B cell (primary cell): ENCODE results near the gene ARL9. TPM values are rescaled to one million over a fixed set of nuclear protein-coding genes. Genes with fewer than 3 reads are reported as not detected.
A peak's percentile ranks its signal among the peaks of the same experiment; 100 is the strongest.

ENCODE experiments used
- ATAC-seq: fragments of 200-7000 bp; cut with Tn5 transposase; one replicate; pipeline ENCODE4 v1.10.0; 2021; ENCODE audit warnings: low read depth, mild to moderate bottlenecking, moderate number of reproducible peaks, moderate library complexity
- CTCF ChIA-PET: fragments of 350-600 bp; sonication (Branson Sonifier 250); formaldehyde crosslinking; loops from one replicate; lab custom pipeline; 2021; ENCODE audit warnings: antibody characterized with exemption, inconsistent platforms; lab: Charles Lee
- POLR2A ChIA-PET: fragments of 350-600 bp; sonication (Branson Sonifier 250); formaldehyde crosslinking; loops from one replicate; lab custom pipeline; 2021; ENCODE audit warnings: antibody characterized with exemption; lab: Charles Lee
- DNase-seq: peaks from one replicate; pipeline ENCODE4 v3.0.0; 2013
- H2AFZ ChIP-seq: 2 replicates; pipeline ENCODE4 v1.6.1; 2012; ENCODE audit warnings: mild to moderate bottlenecking, low read depth, low read length; ENCODE audit not compliant: insufficient read depth, poor library complexity, severe bottlenecking
- H3K27ac ChIP-seq, 2 donors: 1 replicate in 1 of 2; 2 replicates in 1 of 2; pipeline ENCODE4 v1.5.1; 2012 to 2013; ENCODE audit warnings: low read length in 2 of 2, mild to moderate bottlenecking in 2 of 2, moderate library complexity in 1 of 2
- H3K27me3 ChIP-seq, 4 experiments: fragments of 200-600 bp in 1 of 4; sonication (generic) in 1 of 4; replicated peaks in 1 of 4; 1 replicate in 2 of 4; 2 replicates in 2 of 4; pipeline versions ENCODE4 v1.6.1 to v1.7.0; 2013 to 2016; ENCODE audit warnings: low read length in 3 of 4, mild to moderate bottlenecking in 2 of 4, mixed read lengths in 1 of 4, moderate library complexity in 1 of 4; ENCODE audit not compliant: insufficient read depth in 4 of 4, control insufficient read depth in 3 of 4; ENCODE audit errors: control extremely low read depth in 1 of 4
- H3K36me3 ChIP-seq, 2 experiments: replicated peaks in 1 of 2; 1 replicate in 1 of 2; 2 replicates in 1 of 2; pipeline versions ENCODE4 v1.6.1 to v1.7.1; 2013; ENCODE audit warnings: low read length in 1 of 2; ENCODE audit not compliant: insufficient read depth in 2 of 2, control insufficient read depth in 1 of 2; ENCODE audit errors: control extremely low read depth in 1 of 2, extremely low read depth in 1 of 2
- H3K4me1 ChIP-seq, 2 donors: fragments of 200-600 bp in 1 of 2; sonication (generic) in 1 of 2; 1 replicate in 1 of 2; 2 replicates in 1 of 2; pipeline versions ENCODE4 v1.5.1 to v1.6.1; 2013 to 2017; ENCODE audit warnings: low read length in 2 of 2; ENCODE audit not compliant: control insufficient read depth in 2 of 2, insufficient read depth in 2 of 2
- H3K4me2 ChIP-seq: replicated peaks from 2 replicates; pipeline ENCODE3; 2012; ENCODE audit warnings: mild to moderate bottlenecking, low read depth, low read length; ENCODE audit not compliant: poor library complexity, severe bottlenecking
- H3K4me3 ChIP-seq, 5 experiments: fragments of 200-600 bp in 1 of 5; sonication (generic) in 1 of 5; 1 replicate in 3 of 5; 2 replicates in 2 of 5; pipeline versions ENCODE4 v1.5.1 to v1.7.0; 2011 to 2016; ENCODE audit warnings: low read length in 4 of 5, mild to moderate bottlenecking in 4 of 5, low read depth in 2 of 5, control low read depth in 1 of 5, moderate library complexity in 1 of 5; ENCODE audit not compliant: insufficient read depth in 1 of 5; ENCODE audit errors: control extremely low read depth in 1 of 5, extremely low read depth in 1 of 5
- H3K79me2 ChIP-seq: fragments of 200-600 bp; sonication (generic); one replicate; pipeline ENCODE4 v1.6.0; 2016; ENCODE audit warnings: low read length; ENCODE audit not compliant: control insufficient read depth, insufficient read depth
- H3K9ac ChIP-seq: fragments of 200-600 bp; sonication (generic); 2 replicates; pipeline ENCODE4 v1.6.1; 2017; ENCODE audit warnings: mild to moderate bottlenecking, low read length, moderate library complexity
- H3K9me3 ChIP-seq, 3 donors: one replicate each; pipeline versions ENCODE4 v1.6.1 to v1.7.1; 2013; ENCODE audit warnings: low read length in 2 of 3; ENCODE audit not compliant: control insufficient read depth in 2 of 3, insufficient read depth in 1 of 3; ENCODE audit errors: control extremely low read depth in 1 of 3
- H4K20me1 ChIP-seq: 2 replicates; pipeline ENCODE4 v1.6.0; 2012; ENCODE audit warnings: mild to moderate bottlenecking, low read length; ENCODE audit not compliant: insufficient read depth, control insufficient read depth, poor library complexity, severe bottlenecking
- H3K27ac Mint-ChIP-seq: one replicate; pipeline ENCODE4 v1.8.0; 2021; ENCODE audit warnings: mixed read lengths
- H3K27me3 Mint-ChIP-seq: one replicate; pipeline ENCODE4 v1.8.0; 2021; ENCODE audit warnings: mixed read lengths
- H3K4me1 Mint-ChIP-seq: one replicate; pipeline ENCODE4 v1.8.0; 2021; ENCODE audit warnings: mixed read lengths
- H3K4me3 Mint-ChIP-seq: one replicate; pipeline ENCODE4 v1.8.0; 2021; ENCODE audit warnings: mixed read lengths
- H3K9me3 Mint-ChIP-seq: one replicate; pipeline ENCODE4 v1.8.0; 2022; ENCODE audit warnings: mixed read lengths; ENCODE audit not compliant: insufficient read depth
- EZH2 ChIP-seq: IDR thresholded peaks from 2 replicates; pipeline ENCODE4 v1.6.1; 2012; ENCODE audit warnings: borderline replicate concordance, low read depth, mild to moderate bottlenecking, moderate library complexity, low read length; ENCODE audit not compliant: insufficient read depth, poor library complexity, severe bottlenecking
- WGBS: methylation state at CpG from one replicate; pipeline ENCODE4 v1.1.5; 2013; ENCODE audit warnings: missing lambda C conversion rate; ENCODE audit not compliant: insufficient coverage; 5-methylcytosine and 5-hydroxymethylcytosine counted together
- intact Hi-C: fragments of 100-400 bp; cut with micrococcal nuclease; formaldehyde crosslinking; loops from one replicate; pipeline ENCODE4 v1.10.0; 2022
- polyA plus RNA-seq: library from polyadenylated mRNA; depleted of rRNA; stranded (reverse); fragments of >200 nt; gene quantifications from 2 replicates; pipeline ENCODE4 v1.2.3, GENCODE V29; 2012
- total RNA-seq, 2 donors: library from RNA; stranded (reverse); fragments of 120-200 nt in 1 of 2; gene quantifications; 1 replicate in 1 of 2; 2 replicates in 1 of 2; pipeline versions ENCODE4 v1.2.3 to v1.2.4, GENCODE V29; 2013 to 2022
- TF ChIP-seq, protein P1 (sequence below): fragments of 200-600 bp; IDR thresholded peaks from one replicate; pipeline ENCODE4 v1.8.0; 2022; ENCODE audit warnings: antibody characterized with exemption, mild to moderate bottlenecking

Gene ARL9
- total and polyA plus RNA-seq, 2 donors (not counting 1 experiment from before 2014, with no cell fraction given), result 0.17 TPM; not detected in 1

- Histone ChIP-seq H3K4me3 (peak overlapping the region in 4 of 5 experiments; percentile 56 to 77 (median 72)), H4K20me1 (no peaks in the 10 kb centered on the region), H3K4me2 (peak overlapping the region; percentile 96), H3K79me2 (no peaks in the 10 kb centered on the region), H3K27me3 (peaks cover 0 to 39% (median 21%) of the 10 kb centered on the region in 4 experiments), H3K27ac (no peak overlapping the region), H3K36me3 (no peaks in the 10 kb centered on the region), H3K9ac (peak overlapping the region; percentile 74), H3K9me3 (no peaks in the 10 kb centered on the region), H3K4me1 (peaks cover 7 to 12% of the 10 kb centered on the region in 2 donors), H2AFZ (peak overlapping the region; percentile 83)
- ChIA-PET CTCF (interaction anchor here (0.8 to 1.1 kb wide), 3 partner anchors 12 to 305 kb away, joined by 3 to 4 read pairs (median 3); no protein-coding TSS in a partner anchor), POLR2A (no interaction called here)
- ATAC-seq (no peak), DNase-seq (no peak)
- intact Hi-C loops, result loop anchor here (2.0 to 5.0 kb wide), 2 partner anchors 64 to 144 kb away; partner anchors contain the start of genes AASDH and SRP72
- H3K27ac Mint-ChIP-seq, result no peak overlapping the region
- peaks cover 4% of the 10 kb centered on the region for H3K4me1 Mint-ChIP-seq
- WGBS, result 71% methylated on average over 4 of the region's 11 CpGs
- no peak overlapping the region for H3K4me3 Mint-ChIP-seq
- H3K27me3 Mint-ChIP-seq, result peaks cover 10% of the 10 kb centered on the region
- TF ChIP-seq, protein P1, sequence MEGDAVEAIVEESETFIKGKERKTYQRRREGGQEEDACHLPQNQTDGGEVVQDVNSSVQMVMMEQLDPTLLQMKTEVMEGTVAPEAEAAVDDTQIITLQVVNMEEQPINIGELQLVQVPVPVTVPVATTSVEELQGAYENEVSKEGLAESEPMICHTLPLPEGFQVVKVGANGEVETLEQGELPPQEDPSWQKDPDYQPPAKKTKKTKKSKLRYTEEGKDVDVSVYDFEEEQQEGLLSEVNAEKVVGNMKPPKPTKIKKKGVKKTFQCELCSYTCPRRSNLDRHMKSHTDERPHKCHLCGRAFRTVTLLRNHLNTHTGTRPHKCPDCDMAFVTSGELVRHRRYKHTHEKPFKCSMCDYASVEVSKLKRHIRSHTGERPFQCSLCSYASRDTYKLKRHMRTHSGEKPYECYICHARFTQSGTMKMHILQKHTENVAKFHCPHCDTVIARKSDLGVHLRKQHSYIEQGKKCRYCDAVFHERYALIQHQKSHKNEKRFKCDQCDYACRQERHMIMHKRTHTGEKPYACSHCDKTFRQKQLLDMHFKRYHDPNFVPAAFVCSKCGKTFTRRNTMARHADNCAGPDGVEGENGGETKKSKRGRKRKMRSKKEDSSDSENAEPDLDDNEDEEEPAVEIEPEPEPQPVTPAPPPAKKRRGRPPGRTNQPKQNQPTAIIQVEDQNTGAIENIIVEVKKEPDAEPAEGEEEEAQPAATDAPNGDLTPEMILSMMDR, result no peak
- no peak for TF ChIP-seq EZH2
- H3K9me3 Mint-ChIP-seq, result no peaks in the 10 kb centered on the region
Measured at GRCh38 chr4:56531149-56531770, 25.7 kb downstream of the ARL9 start.

DNA sequence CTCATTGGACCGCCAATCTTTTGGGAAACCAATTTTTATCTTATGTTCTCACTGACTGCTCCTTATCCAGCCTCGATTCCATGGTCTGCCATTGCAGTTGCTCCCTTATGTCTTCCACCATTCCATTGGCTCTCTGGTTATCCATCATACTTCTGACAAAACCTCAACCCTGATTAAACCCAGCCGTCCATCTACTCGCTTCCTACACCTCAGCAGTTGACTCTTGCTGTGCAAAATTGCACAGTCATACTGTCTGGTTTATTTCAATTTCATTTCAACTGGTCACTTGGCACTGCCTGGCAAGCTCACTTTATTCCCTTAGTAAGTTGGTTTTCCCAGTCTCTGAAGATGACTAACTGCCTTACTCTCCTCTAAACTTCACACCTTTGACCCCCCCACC, 26.2 kb downstream of the ARL9 start:
- H2AFZ ChIP-seq, result no peak overlapping the region
- no peaks in the 10 kb centered on the region for H3K36me3 ChIP-seq
- H3K27ac ChIP-seq, result no peak overlapping the region
- H3K9ac ChIP-seq, result no peak overlapping the region
- DNase-seq, result no peak
- peaks cover 7 to 12% of the 10 kb centered on the region in 2 donors for H3K4me1 ChIP-seq
- peaks cover 0 to 39% (median 21%) of the 10 kb centered on the region in 4 experiments for H3K27me3 ChIP-seq
- Mint-ChIP-seq H3K27me3 (peaks cover 13% of the 10 kb centered on the region), H3K4me1 (peaks cover 4% of the 10 kb centered on the region), H3K27ac (no peak overlapping the region), H3K9me3 (no peaks in the 10 kb centered on the region), H3K4me3 (no peak overlapping the region)
- WGBS, result 74% methylated on average over 4 of the region's 4 CpGs
- no peaks in the 10 kb centered on the region for H3K9me3 ChIP-seq
- ChIA-PET POLR2A (no interaction called here), CTCF (interaction anchor here (2.0 kb wide), 1 partner anchor 13 kb away, joined by 6 read pairs; no protein-coding TSS in a partner anchor)
- no peak overlapping the region for H3K4me3 ChIP-seq
- no peak overlapping the region for H3K4me2 ChIP-seq
- intact Hi-C loops, result loop anchor here (2.0 to 5.0 kb wide), 2 partner anchors 65 to 145 kb away; partner anchors contain the start of genes AASDH and SRP72
- H4K20me1 ChIP-seq, result no peaks in the 10 kb centered on the region
- TF ChIP-seq, protein P1, result no peak
- no peak for TF ChIP-seq EZH2
- ATAC-seq, result no peak
- no peaks in the 10 kb centered on the region for H3K79me2 ChIP-seq
